Epithelial cell of proximal tubule (primary cell): ENCODE results near the gene CLEC4E. TPM values are rescaled to one million over a fixed set of nuclear protein-coding genes. Genes with fewer than 3 reads are reported as not detected.

Source experiments
- DNase-seq: peaks from one replicate; pipeline ENCODE4 v3.0.0-alpha.2; 2011; ENCODE audit warnings: low read depth
- H3K4me3 ChIP-seq: 2 replicates; pipeline ENCODE4 v1.5.1; 2011; ENCODE audit warnings: low read depth, mild to moderate bottlenecking, low read length
- CTCF ChIP-seq: conservative IDR thresholded peaks from 2 replicates; pipeline ENCODE4 v1.5.1; 2012; ENCODE audit warnings: low read depth, mild to moderate bottlenecking, low read length
- total RNA-seq: library from RNA; depleted of rRNA; stranded (reverse); fragments of >200 nt; gene quantifications from 2 replicates; pipeline ENCODE4 v1.2.3, GENCODE V29; 2015

Gene CLEC4E
- total RNA-seq, 1 donor from 2014 or later = 11.3 TPM

DNA sequence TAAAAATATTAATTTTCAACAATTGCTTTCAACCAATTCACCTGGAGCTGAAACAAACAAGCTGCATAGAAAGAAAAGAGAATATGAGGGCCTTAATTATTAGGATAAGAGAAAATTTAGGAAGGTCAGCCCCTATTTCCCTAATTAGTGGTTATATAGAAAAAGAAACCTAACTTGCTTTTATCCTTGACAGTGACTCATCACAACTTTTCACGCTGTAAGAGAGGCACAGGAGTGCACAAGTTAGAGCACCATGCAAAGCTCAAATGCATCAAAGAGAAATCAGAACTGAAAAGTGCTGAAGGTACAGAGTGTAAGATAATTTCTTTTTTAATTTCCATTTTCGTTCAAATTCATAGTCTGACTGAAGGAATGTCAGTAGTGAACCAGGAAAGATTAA lies 22.7 kb downstream of the CLEC4E start:
- no peak for TF ChIP-seq CTCF

GRCh38 chr12:8513256-8513655 lies 27.4 kb downstream of the CLEC4E start, which contains the start of gene CLEC4D:
TSS of gene CLEC4D (plus strand) at chr12:8513503. CDS start at chr12:8513733, 230 bp downstream.
- DNase-seq = no peak
- TF ChIP-seq CTCF = no peak

More for the DNA sequence above, 22.7 kb downstream of the CLEC4E start:
- H3K4me3 ChIP-seq = no peak overlapping the region
- no peak for DNase-seq

DNA sequence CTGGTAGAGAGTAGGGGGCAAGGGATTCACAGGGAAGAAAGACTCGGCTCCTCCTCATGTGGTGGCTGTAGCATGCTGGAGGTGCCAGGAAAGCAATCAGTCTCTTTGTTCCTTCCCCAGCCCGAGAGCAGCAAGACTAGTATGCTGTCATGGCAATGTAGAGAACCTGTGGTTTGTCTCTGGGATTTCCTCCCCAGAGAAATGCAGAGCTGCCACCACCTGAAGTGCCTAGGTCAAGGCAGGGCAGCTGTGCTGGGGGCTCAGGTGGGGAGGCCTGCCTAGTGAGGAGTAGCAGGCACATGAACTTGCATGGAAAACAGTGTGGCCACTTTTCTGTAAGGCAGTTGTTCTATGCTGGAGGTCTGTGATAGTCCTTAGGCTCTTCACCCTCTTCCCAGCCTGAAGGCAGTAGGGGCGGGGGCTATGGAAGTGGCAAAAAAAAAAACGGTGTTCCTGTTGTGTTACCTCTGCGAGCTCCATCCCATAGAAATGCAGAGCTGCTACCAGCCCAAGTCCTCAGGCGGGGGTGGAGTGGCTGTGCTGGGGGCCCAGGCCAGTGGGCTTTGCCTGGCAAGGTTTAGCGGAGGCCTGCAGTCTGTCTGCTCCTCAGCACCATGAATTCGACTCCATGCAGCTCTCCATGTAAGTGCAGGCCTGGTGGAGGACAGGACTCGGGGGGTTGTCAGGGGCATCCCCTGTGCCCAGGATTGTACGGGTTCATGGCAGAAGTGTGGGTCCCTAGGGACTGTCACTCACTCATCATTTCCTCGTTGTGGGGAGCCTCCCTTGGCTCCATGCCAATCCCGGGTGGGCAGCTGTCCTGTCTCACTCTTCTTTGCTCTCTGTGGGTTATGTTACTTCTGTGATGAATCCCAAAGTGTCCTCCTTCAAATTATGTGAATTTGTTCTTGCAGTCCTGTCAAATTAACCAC lies 31.5 kb downstream of the CLEC4E start:
- DNase-seq = no peak
- no peak overlapping the region for H3K4me3 ChIP-seq
- TF ChIP-seq CTCF = no peak

More at GRCh38 chr12:8513256-8513655, 27.4 kb downstream of the CLEC4E start, which contains the start of gene CLEC4D:
- H3K4me3 ChIP-seq = no peak within 1 kb of the TSS

GRCh38 chr12:8508223-8508622 lies 32.5 kb downstream of the CLEC4E start:
- H3K4me3 ChIP-seq = no peak overlapping the region
- TF ChIP-seq CTCF = no peak
- DNase-seq = no peak

DNA sequence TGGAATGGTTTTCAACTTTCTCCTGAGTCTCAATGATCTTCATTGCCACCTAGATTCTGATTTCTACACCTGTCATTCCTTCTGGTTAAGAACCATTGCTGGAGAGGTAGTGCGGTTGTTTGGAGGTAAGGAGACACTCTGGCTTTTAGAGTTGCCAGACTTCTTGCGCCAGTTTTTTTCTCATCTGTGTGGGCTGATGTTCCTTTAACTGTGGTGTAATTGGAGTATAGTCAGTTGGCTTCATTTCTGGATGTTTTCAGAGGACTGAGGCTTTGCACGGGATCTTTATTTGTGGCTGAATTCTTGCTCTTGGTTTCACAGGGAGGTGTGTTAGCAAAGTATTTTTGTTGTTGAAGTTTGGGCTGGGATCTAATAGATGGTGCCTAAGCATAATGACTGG lies 33.1 kb downstream of the CLEC4E start:
- H3K4me3 ChIP-seq = no peak overlapping the region
- no peak for DNase-seq
- TF ChIP-seq CTCF = no peak

GRCh38 chr12:8504351-8504750 lies 36.4 kb downstream of the CLEC4E start:
- DNase-seq = no peak
- TF ChIP-seq CTCF = no peak
- H3K4me3 ChIP-seq = no peak overlapping the region
